Mesodermal cell (in vitro differentiated cells): ENCODE results near the gene LIN37.

Source experiments
- H3K27ac ChIP-seq: 2 replicates; pipeline ENCODE4 v1.7.0; 2013; ENCODE audit warnings: mild to moderate bottlenecking, low read depth, low read length, moderate library complexity; ENCODE audit not compliant: severe bottlenecking
- H3K36me3 ChIP-seq: 2 replicates; pipeline ENCODE4 v1.7.1; 2013; ENCODE audit warnings: mild to moderate bottlenecking, low read length, moderate library complexity; ENCODE audit not compliant: control insufficient read depth, insufficient read depth
- H3K4me1 ChIP-seq: one replicate; pipeline ENCODE4 v1.7.1; 2013; ENCODE audit warnings: mild to moderate bottlenecking, low read length; ENCODE audit not compliant: insufficient read depth, control insufficient read depth, poor library complexity, severe bottlenecking
- H3K4me3 ChIP-seq: 2 replicates; pipeline ENCODE4 v1.7.0; 2013; ENCODE audit warnings: low read length, control low read depth, mild to moderate bottlenecking; ENCODE audit not compliant: insufficient read depth, poor library complexity, severe bottlenecking; ENCODE audit errors: extremely low read depth
- H3K9me3 ChIP-seq: 2 replicates; pipeline ENCODE4 v1.7.1; 2013; ENCODE audit warnings: mild to moderate bottlenecking, low read length, moderate library complexity; ENCODE audit not compliant: control insufficient read depth
- WGBS, 2 experiments: methylation state at CpG; one replicate each; pipeline ENCODE4 v1.1.5; 2013; ENCODE audit warnings: missing lambda C conversion rate in 2 of 2; ENCODE audit not compliant: insufficient coverage in 2 of 2; 5-methylcytosine and 5-hydroxymethylcytosine counted together

Gene LIN37

GRCh38 chr19:35714601-35715354 lies 33.6 kb upstream of the LIN37 start:
- Histone ChIP-seq H3K4me1 (peaks cover 8% of the 10 kb centered on the region), H3K9me3 (no peaks in the 10 kb centered on the region), H3K4me3 (no peak overlapping the region), H3K36me3 (peaks cover 7% of the 10 kb centered on the region), H3K27ac (no peak overlapping the region)
- WGBS, 2 experiments, result 54 to 62% methylated on average over 10 to 14 of the region's 14 CpGs

- Histone ChIP-seq H3K4me1 (peaks cover 8% of the 10 kb centered on the region), H3K36me3 (peaks cover 13% of the 10 kb centered on the region), H3K4me3 (no peak overlapping the region), H3K27ac (no peak overlapping the region), H3K9me3 (no peaks in the 10 kb centered on the region)
- WGBS, 2 experiments, result 80 to 81% methylated on average over 3 of the region's 7 CpGs
Measured at GRCh38 chr19:35715355-35715809, 33.0 kb upstream of the LIN37 start.

GRCh38 chr19:35715981-35716800 lies 32.2 kb upstream of the LIN37 start:
- peaks cover 6% of the 10 kb centered on the region for H3K4me1 ChIP-seq
- peak overlapping the region; percentile 71 for H3K27ac ChIP-seq
- peak overlapping the region; percentile 69 for H3K4me3 ChIP-seq
- 5% methylated on average over 46 to 48 of the region's 52 CpGs for WGBS, 2 experiments
- H3K9me3 ChIP-seq, result no peaks in the 10 kb centered on the region
- peaks cover 20% of the 10 kb centered on the region for H3K36me3 ChIP-seq

- H3K36me3 ChIP-seq, result peaks cover 27% of the 10 kb centered on the region
- no peaks in the 10 kb centered on the region for H3K9me3 ChIP-seq
- H3K4me1 ChIP-seq, result peaks cover 5% of the 10 kb centered on the region
- 0% methylated on average over 66 to 69 of the region's 77 CpGs for WGBS, 2 experiments
- H3K27ac ChIP-seq, result peak overlapping the region; percentile 71
- H3K4me3 ChIP-seq, result peak overlapping the region; percentile 69
Measured at GRCh38 chr19:35716801-35717664, 31.3 kb upstream of the LIN37 start.

- Histone ChIP-seq H3K4me3 (peak within 1 kb of the TSS; percentile 87), H3K36me3 (peaks cover 34% of the 10 kb centered on the region), H3K9me3 (no peaks in the 10 kb centered on the region), H3K4me1 (peaks cover 5% of the 10 kb centered on the region), H3K27ac (peak within 1 kb of the TSS; percentile 71)
- WGBS, 2 experiments, result 0% methylated on average over 55 to 64 of the region's 109 CpGs
Measured at GRCh38 chr19:35717665-35718344, 30.6 kb upstream of the LIN37 start, which contains the start of gene KMT2B. Gene KMT2B, plus strand, starts transcription at chr19:35718003. Its CDS starts 16 bp downstream, at chr19:35718019.

- Histone ChIP-seq H3K27ac (peak overlapping the region; percentile 66), H3K36me3 (peaks cover 41% of the 10 kb centered on the region), H3K4me1 (peaks cover 5% of the 10 kb centered on the region), H3K9me3 (no peaks in the 10 kb centered on the region), H3K4me3 (peak overlapping the region; percentile 87)
- 4% methylated on average over 37 to 38 of the region's 42 CpGs for WGBS, 2 experiments
Measured at GRCh38 chr19:35718345-35719041, 29.9 kb upstream of the LIN37 start.

GRCh38 chr19:35719402-35720162 lies 28.8 kb upstream of the LIN37 start:
- 95 to 96% methylated on average over 18 to 25 of the region's 32 CpGs for WGBS, 2 experiments
- peaks cover 5% of the 10 kb centered on the region for H3K4me1 ChIP-seq
- peaks cover 51% of the 10 kb centered on the region for H3K36me3 ChIP-seq
- peak overlapping the region; percentile 87 for H3K4me3 ChIP-seq
- no peaks in the 10 kb centered on the region for H3K9me3 ChIP-seq
- no peak overlapping the region for H3K27ac ChIP-seq

- Histone ChIP-seq H3K9me3 (no peaks in the 10 kb centered on the region), H3K4me3 (no peak overlapping the region), H3K4me1 (peaks cover 5% of the 10 kb centered on the region), H3K27ac (no peak overlapping the region), H3K36me3 (peaks cover 57% of the 10 kb centered on the region)
- WGBS, 2 experiments, result 94 to 97% methylated on average over 8 to 9 of the region's 9 CpGs
Measured at GRCh38 chr19:35720163-35720524, 28.2 kb upstream of the LIN37 start.

GRCh38 chr19:35720648-35721047 lies 27.7 kb upstream of the LIN37 start:
- H3K9me3 ChIP-seq, result no peaks in the 10 kb centered on the region
- H3K4me3 ChIP-seq, result no peak overlapping the region
- H3K27ac ChIP-seq, result no peak overlapping the region
- peaks cover 62% of the 10 kb centered on the region for H3K36me3 ChIP-seq
- H3K4me1 ChIP-seq, result peaks cover 3% of the 10 kb centered on the region
- WGBS, 2 experiments, result 92 to 95% methylated on average over 7 to 17 of the region's 17 CpGs
